Measurements from ENCODE around the gene SLC13A5. TPM values are rescaled to one million over a fixed set of nuclear protein-coding genes. Genes with fewer than 3 reads are reported as not detected.
A peak's percentile ranks its signal among the peaks of the same experiment; 100 is the strongest.

SLC13A5 gene
- total RNA-seq, 1 donor from 2014 or later: 0.54 TPM

DNA sequence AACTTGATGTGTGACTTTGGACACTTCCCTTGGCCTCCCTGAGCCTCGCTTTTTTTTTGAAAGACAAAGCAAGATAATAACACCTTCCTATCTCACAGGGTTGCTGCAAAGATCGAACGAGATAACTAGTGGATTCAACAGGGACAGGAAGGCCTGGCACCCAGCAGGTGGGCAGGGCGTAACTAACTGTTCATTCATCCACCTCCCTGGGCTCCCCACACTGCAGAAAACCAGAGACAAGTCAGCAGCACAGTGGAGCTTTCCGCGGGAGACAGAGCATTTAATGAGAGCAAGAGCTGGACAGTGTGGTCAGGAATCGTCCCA, 28.7 kb downstream of the SLC13A5 start:
- no peak overlapping the region for H3K27ac Mint-ChIP-seq (ENCODE audit: unreplicated experiment)
- no peak overlapping the region for H3K4me3 Mint-ChIP-seq
- H3K36me3 Mint-ChIP-seq (ENCODE audit: low read depth): no peaks in the 10 kb centered on the region
- peaks cover 2% of the 10 kb centered on the region for H3K9me3 Mint-ChIP-seq
- TF ChIP-seq, protein P1, sequence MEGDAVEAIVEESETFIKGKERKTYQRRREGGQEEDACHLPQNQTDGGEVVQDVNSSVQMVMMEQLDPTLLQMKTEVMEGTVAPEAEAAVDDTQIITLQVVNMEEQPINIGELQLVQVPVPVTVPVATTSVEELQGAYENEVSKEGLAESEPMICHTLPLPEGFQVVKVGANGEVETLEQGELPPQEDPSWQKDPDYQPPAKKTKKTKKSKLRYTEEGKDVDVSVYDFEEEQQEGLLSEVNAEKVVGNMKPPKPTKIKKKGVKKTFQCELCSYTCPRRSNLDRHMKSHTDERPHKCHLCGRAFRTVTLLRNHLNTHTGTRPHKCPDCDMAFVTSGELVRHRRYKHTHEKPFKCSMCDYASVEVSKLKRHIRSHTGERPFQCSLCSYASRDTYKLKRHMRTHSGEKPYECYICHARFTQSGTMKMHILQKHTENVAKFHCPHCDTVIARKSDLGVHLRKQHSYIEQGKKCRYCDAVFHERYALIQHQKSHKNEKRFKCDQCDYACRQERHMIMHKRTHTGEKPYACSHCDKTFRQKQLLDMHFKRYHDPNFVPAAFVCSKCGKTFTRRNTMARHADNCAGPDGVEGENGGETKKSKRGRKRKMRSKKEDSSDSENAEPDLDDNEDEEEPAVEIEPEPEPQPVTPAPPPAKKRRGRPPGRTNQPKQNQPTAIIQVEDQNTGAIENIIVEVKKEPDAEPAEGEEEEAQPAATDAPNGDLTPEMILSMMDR (conservative IDR thresholded peaks at IDR 0.05): no peak
- H3K27me3 Mint-ChIP-seq (ENCODE audit: low read depth): peaks cover 28% of the 10 kb centered on the region
- DNase-seq (ENCODE audit: low read depth, low spot score): no peak
- H3K4me1 Mint-ChIP-seq: no peaks in the 10 kb centered on the region

DNA sequence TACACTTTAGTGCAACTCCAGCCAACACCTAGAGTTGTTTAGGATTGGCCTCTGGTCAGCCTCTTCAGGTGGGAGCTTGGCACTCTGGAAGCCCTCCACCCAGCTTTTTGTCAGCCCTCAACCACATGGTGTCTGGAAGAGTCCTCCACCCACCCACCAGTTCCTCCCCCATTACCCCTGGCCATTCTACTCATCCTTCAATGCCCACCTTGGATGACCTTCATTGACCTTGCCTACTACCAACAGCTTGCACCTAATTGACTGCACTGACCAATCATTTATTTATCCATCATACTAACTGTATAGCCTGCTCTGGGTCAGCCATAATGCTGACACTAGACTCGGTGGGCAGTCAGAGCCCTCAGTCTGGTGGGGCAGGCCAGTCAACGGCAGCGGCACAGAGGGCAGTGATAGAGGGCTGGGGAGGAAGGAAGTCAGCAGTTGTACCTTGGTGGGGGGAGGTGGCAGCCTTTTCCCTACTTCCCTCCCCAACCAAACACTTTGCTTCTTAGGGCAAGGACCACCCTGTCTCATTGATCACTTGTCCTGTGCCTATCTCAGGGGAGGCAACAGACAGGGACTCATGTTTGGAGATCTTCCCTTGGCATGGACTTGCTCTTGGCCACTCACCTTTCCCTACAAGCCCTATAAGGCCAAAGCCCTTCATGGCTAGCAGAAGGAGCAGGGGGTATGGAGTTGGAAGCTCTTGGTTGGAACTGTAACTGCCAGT, 29.3 kb downstream of the SLC13A5 start:
- Mint-ChIP-seq H3K27me3 (ENCODE audit: low read depth) (peaks cover 31% of the 10 kb centered on the region), H3K9me3 (peaks cover 2% of the 10 kb centered on the region), H3K36me3 (ENCODE audit: low read depth) (no peaks in the 10 kb centered on the region), H3K4me1 (no peaks in the 10 kb centered on the region), H3K4me3 (no peak overlapping the region), H3K27ac (ENCODE audit: unreplicated experiment) (peak overlapping the region; percentile 64)
- no peak for DNase-seq (ENCODE audit: low read depth, low spot score)
- TF ChIP-seq, protein P1 (conservative IDR thresholded peaks at IDR 0.05): no peak

DNA sequence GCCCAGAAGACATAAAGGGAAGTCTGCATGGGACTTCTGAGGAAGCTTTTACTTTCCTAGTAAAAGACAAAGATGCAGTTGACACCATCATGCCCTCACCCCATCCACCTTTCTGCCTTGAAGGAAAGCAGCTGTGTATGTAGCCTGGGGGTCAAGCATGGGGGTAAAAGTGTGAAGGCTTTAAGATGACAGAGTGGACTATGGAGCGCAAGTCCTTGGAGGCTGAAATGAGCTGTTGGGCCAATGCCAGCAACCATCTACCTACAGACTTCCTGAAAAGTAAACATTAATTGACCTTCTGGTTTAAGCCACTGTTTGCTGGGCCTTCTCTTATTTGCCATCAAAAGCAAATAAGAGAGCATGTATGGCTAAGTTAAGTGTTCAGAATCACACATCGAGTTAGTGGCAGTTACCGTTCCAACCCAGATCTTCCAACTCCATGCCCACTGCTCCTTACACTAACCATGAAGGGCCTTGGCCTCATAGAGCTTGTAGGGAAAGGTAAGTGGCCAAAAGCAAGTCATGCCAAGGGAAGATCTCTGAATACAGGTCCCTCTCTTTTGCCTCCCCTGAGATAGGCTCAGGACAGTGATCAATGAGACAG, 30.0 kb downstream of the SLC13A5 start:
- H3K9me3 Mint-ChIP-seq: peaks cover 2% of the 10 kb centered on the region
- no peaks in the 10 kb centered on the region for H3K36me3 Mint-ChIP-seq (ENCODE audit: low read depth)
- H3K4me3 Mint-ChIP-seq: no peak overlapping the region
- peaks cover 39% of the 10 kb centered on the region for H3K27me3 Mint-ChIP-seq (ENCODE audit: low read depth)
- TF ChIP-seq, protein P1 (conservative IDR thresholded peaks at IDR 0.05): no peak
- no peaks in the 10 kb centered on the region for H3K4me1 Mint-ChIP-seq
- no peak for DNase-seq (ENCODE audit: low read depth, low spot score)
- H3K27ac Mint-ChIP-seq (ENCODE audit: unreplicated experiment): no peak overlapping the region

DNA sequence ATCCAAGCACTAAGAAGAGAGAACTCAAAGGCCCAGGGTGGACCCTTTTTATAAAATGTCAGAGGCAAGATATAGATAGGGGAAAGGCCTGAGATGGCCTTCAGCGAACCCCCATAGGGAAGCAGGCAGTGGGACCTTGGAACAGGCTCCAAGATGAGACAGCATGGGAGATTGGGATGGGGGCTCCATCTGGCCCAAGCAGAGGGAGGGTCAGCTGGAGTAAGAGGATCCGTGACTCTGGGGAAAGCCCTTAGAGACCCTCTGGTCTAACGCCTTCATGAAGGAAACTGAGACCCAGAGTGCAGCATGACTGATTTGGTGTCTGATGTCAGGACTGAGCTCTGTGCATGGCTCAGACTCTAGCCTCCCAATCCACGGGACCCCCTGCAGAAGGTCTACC, 30.8 kb downstream of the SLC13A5 start:
- no peak for DNase-seq (ENCODE audit: low read depth, low spot score)
- Mint-ChIP-seq H3K4me3 (no peak overlapping the region), H3K36me3 (ENCODE audit: low read depth) (no peaks in the 10 kb centered on the region), H3K4me1 (no peaks in the 10 kb centered on the region), H3K27me3 (ENCODE audit: low read depth) (peaks cover 38% of the 10 kb centered on the region), H3K9me3 (peaks cover 2% of the 10 kb centered on the region), H3K27ac (ENCODE audit: unreplicated experiment) (no peak overlapping the region)
- TF ChIP-seq, protein P1 (conservative IDR thresholded peaks at IDR 0.05): no peak

DNA sequence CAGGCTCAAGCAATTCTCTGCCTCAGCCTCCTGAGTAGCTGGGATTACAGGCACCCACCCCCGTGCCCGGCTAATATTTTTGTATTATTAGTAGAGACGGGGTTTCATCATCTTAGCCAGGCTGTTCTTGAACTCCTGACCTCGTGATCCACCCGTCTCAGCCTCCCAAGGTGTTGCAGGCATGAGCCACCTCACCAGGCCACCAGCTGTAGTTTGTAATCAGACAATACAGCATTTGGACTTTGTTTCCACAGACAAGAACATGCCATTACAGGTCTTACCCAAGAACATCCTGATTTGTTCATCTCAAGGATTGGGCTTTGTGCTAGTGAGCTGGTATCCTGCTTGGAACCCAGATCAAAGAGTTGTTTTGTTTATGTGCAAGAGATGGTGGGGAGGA, 31.5 kb downstream of the SLC13A5 start:
- Mint-ChIP-seq H3K4me3 (no peak overlapping the region), H3K27ac (ENCODE audit: unreplicated experiment) (no peak overlapping the region), H3K9me3 (peaks cover 2% of the 10 kb centered on the region), H3K36me3 (ENCODE audit: low read depth) (no peaks in the 10 kb centered on the region), H3K27me3 (ENCODE audit: low read depth) (peaks cover 32% of the 10 kb centered on the region), H3K4me1 (no peaks in the 10 kb centered on the region)
- DNase-seq (ENCODE audit: low read depth, low spot score): no peak
- TF ChIP-seq, protein P1 (conservative IDR thresholded peaks at IDR 0.05): no peak
